Measurements from ENCODE around the gene HGFAC.
"Not testable (repeated sequence)": the region's sequence is repeated elsewhere in the genome, so short reads cannot be mapped to it uniquely, and the experiment has no call there.

Gene HGFAC

DNA sequence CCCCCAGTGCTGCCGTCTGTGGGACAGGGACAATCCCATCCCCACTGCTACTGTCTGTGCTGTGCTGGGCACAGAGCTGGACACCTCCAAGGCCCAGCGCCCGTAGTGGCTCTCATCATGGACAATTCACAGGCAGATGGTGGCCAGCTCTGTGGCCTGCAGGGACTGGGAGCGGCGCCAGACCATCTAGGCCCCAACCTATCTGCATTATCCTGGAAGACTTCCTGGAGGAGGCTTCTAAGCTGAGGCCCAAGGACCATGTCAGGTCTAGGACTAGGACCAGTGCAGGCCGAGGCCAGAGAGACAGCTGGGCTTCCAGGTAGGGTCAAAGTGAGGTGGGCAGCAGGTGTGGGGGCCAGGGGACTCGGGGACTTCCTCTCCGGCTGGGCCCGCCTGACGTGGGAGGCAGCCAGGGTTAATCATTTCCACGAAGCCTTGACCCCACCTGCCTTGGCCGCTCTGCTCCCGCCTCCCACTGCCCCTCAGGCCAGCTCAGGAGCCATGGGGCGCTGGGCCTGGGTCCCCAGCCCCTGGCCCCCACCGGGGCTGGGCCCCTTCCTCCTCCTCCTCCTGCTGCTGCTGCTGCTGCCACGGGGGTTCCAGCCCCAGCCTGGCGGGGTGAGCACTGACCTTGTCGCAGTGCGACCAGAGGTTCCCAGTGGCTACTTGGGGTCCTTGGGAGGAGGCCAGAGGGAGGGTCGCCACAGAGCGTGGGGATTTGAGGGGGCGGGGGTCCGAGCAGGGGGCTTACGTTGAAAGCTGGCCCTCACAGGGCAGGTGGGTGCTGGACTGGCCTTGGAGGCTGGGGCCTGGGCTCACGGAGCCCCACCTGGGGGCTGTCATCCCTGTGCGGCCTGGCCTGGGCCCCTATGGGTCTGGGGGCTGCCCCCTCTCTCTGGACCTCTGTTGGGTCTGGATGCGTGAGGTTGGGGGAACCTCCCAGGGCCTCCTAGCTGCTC, at the start of gene HGFAC:
HGFAC (plus strand) TSS at position 468 of the 959 bp plus-strand sequence; CDS start at position 502, 34 bp downstream.
- DNase-seq: no peak

- no peak for DNase-seq
Measured at GRCh38 chr4:3392321-3392720, 49.4 kb upstream of the HGFAC start.

DNA sequence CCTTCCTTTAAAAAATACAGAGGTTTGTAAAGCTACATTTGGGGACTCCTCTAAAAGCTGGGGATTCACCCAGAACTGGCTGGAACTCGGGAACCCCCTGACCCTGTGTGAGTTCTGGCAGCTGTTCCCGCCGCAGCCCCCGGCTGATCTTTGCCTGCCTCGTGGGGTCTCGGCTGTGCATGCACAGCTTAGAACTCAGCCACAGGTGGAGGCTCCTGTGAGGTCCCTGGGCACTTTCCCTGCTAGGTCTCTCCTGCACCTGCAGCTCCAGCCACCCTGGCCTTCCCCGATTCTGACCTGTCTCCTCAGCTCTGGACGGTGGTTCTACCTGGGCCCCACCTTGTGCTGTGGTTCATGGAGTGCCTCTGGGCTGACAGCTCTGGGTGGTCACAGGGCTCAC, 48.6 kb upstream of the HGFAC start:
- DNase-seq: no peak

DNA sequence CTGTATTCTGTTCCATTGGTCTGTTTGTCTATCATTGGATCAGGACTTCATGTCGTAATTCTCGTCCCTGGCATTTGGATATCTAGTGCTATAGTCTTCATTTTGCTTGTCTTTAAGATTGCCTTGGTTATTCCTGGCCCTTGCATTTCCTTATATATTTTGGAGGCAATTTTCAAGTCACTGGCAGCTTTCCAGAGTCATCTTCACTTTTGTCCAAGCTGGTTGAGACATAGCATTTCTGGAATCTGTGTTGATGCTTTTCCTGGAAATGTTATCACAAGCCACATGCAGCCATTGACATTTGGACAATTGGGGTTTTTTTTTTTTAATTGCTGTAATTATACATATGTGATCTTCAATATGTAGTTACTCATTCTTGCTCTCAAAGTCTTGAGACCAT, 45.2 kb upstream of the HGFAC start:
- DNase-seq: no peak

DNA sequence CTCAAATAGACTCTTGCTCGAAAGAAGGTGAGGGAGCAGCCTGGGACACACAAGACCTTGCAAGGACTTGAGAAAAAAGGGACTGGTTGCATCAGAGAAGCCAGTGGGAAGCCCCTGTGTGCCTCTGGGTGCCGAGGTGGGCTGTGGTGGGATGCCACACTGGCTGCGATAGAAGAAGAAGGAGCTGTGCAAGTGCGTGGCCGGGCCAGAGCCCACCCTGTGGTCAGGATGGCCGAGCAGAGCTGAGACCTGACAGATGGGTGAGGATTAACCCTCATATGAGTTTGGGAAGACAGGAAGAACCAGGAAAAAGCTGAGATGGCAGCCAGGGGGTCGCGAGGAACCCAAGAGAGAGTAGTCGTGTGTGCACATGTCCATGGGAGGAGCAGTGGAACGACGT, 44.6 kb upstream of the HGFAC start:
- DNase-seq: no peak

DNA sequence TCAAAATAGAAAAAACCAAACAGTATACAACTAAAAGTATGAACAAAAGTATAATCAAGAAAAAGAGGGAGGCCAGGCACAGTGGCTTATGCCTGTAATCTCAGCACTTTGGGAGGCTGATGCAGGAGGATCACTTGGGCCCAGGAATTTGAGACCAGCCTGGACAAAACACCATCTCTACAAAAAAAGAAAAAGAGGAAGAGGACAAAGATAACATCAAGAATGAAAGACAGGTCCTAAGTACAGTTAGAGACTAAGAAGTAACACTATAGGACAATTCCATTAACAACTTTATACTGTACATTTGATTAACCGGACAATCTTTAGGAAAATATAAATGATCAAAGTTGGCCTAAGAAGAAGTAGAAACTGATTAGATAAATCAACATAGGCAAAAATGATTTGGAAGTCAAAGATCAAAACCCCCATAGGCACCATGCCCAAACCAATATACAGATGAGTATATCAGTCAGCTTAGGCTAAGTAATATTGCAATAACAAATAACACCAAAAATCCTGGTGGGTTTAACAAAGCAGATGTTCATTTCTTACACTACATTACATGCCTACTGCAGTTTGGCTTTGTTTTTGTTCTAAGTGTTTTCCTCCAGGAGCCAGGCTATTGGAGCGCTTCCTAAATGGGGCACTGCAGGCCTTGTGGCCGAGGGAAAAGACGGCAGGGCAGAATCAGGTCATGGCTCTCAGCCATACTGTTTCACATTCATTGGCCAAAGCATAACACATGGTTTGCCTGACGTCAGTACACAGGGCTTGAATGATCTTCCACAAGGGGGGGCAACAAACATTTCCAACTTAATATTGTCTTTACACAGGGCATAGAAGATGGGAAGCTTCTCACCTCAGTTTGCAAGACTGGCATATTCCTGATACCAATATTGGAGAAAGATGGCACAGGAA, 42.2 kb upstream of the HGFAC start:
- DNase-seq: no peak

DNA sequence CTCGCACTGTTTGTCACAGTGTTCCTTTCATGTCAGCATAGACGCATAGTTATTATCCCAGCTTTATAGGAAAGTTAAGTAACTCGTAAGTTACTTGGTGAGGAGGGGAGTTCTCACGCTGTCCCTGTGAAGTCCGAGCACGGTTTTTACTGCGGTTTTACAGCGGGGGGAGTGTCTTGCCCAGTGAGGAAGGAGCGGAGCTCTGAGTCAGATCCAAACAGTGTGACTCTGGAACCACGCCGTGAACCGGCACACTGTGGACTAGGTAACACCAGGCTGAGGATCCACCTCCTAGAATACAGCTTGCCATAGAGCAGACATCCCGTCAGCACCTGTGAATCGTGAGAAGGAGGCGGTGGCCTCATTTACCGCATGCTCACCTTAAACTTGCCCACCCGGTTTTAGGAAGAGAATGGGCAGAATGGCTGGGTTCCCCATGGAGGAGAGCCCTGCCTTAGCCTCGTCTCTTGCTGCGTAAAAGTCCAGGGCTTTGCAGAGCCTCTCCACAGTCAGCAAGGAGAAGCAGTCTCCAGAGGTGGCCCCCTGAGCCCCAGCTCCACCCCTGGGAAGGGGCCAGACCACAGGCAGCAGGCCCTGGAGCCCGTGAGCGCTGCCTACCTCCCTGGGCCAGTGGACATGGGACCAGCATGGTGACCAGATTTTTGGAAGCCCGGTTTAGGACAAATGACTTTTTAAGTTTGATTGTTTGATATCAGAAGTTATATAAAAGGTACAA, 40.2 kb upstream of the HGFAC start:
- DNase-seq: no peak

DNA sequence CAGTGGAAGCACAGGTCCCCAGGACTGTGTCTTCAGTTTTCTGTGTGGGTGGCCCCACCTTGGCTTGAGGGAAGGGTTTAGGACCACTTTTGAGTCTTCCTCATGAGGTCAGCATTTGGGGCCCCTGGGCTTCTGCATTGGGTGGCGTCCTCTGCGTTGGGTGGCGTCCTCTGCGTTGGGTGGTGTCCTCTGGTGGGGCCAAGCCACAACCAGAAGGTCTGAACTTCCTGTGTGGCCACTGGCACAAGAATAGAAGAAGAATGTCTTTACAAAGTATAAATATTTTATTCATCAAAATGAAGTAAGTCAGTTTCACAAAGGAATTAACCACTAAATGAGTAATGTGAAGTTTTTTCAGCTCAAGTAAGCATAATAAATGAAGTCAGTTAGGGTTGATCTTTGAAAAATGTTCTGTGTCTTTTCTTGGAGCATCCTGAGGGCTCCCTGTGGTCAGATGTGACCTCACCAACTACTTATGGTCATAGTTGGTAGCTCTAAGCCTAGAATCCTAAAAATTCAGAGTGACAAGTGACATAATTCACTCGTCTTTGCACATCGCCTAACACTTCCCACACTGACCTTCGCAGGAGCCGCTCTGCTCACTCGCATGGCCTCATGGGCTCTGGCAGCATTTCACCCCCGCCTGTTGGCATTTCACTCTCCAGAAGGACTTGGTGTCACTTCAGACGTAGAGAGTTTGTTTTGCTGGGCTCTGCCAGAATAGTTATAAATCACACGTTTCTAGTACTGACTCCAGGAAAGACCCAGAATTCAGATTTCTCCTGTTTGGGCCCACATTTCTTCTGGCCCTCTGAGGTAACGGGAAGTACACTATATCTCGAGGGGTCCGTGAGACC, 39.0 kb upstream of the HGFAC start:
- no peak for DNase-seq

GRCh38 chr4:3403348-3403906, 38.3 kb upstream of the HGFAC start:
- no peak for DNase-seq

DNA sequence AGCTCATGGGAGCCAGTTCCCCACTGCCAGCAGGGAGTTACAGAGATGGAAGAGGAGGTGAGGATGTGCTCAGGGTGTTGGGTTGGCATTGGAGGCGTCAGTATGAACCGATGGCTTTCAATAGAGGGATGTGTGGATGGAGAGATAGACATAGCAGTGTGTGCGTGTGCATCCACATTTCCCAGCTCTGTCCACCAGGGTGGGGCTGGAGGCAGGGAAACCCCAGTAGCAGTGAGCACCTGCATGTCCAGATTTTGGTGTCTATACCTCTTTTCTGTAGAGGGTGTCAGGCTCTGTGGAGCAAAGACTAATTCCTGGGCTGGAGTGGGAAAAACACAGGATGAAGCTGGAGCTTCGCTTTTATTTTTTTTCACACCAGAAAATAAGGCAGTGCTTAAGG, 37.2 kb upstream of the HGFAC start:
- DNase-seq: no peak

- no peak for DNase-seq
Measured at GRCh38 chr4:3405176-3405575, 36.6 kb upstream of the HGFAC start.

- DNase-seq: no peak
Measured at GRCh38 chr4:3406021-3406420, 35.7 kb upstream of the HGFAC start.

DNA sequence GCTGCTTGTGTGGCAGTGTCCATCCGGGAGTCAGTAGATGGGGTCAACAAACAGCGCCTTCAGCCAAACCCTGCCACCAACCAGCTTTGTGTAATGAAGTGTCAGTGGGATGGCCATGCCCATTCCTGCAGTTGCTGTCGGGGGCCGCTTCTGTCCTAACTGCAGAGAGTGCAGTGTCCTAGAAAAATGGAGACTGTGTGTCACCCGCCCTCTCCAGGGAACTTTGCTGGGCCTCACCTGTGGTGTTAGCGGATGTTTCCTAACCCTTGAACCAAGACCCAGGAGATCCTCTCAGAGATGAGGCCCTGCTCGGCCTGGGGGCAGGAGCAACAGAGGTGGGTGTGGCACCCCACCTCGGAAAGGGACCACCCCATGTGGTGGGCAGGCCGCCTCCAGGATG, 35.3 kb upstream of the HGFAC start:
- DNase-seq: no peak

GRCh38 chr4:3407171-3407771, 34.5 kb upstream of the HGFAC start:
- DNase-seq: no peak

DNA sequence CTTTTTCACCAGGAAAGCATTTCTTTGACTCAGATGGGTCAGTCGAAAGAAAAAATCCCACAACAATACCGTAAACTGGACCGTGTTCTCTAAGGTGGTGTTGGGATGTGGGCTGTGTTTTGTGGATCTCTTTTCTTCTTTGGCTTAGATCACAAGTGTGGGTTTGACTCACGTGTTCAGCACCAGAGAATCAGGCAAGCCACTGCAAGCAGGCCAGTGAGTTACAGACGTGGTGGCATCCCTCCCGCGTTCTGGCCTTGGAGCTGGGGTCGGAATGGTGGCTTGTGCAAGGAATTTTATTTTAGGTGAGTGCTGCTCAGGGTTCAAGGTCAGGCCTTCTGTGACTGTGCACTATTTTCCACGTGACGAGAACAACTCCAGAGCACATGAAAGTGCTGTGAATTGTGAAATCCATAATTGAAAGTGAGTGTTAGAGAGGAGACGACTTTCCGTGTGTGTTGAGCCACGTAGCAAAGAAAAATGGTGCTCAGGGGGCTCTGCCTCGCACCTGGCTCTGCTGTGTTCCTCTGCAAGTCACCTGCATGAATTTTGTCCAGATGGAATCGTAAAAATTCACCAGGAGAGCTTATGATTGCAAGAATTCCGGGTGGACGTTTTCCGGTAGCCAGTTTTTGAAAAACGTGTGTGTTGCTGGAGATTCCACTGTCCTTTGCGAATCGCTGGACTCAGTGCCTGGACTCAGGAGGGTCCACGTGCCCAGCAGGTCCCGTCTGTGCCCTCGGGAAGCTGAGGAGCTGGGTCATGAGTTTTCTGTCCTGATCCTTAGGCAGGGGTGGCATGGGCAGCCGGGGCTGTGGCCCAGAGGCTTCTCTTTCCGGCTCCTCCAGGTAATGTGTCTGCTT, 33.6 kb upstream of the HGFAC start:
- DNase-seq: no peak

DNA sequence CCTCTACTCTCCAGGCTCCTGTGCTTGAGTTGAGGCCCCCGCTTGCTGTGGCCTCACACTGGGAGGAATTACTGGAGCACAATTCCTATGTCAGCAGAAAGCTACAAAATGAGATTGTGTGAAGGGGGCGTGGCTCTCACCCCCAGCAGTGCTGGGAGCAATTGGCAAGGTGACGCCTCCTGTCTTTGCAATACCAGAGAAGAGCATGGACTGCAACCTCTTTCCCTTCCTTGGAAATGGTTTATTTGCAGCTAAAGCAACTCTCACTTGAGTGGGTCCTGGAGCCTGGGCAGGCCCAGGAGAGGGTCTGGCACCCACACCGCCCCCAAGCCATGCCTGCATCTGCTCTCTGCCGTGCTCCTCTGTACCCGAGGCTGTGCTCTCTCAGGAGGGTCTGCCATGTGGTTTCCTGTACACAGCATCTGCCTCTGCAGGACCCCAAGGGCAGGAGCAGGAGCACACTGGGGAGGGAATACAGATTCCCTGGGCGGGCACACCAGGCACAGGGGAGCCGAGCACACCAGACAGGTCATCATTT, 32.9 kb upstream of the HGFAC start:
- no peak for DNase-seq

DNA sequence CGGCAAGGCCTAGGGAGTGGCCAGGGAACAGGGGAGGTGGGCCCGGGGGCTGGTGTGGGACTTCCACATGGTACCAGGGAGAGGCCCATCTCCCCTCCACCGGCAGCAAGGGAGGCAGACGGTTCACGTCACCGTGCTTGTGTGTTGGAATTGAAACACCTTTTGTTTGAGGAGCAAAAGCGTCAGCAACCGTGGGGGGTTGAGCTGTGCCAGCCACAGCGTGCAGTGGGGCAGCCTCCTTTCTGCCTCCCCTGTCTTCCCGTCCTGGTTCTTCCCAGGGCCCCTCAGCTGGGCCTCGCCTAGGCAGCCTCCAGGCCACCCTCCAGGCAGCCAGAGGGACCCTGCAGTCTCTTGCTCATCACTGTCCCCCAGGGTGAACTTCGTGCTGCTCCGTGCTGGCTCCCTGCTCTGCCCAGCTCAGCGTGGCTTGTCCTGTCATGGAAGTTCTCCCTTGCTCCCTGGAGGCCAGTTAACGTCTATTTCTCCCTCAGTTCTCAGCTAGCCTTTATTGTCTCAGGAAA, 32.1 kb upstream of the HGFAC start:
- DNase-seq: no peak

GRCh38 chr4:3410401-3411135, 31.2 kb upstream of the HGFAC start:
- no peak for DNase-seq

DNA sequence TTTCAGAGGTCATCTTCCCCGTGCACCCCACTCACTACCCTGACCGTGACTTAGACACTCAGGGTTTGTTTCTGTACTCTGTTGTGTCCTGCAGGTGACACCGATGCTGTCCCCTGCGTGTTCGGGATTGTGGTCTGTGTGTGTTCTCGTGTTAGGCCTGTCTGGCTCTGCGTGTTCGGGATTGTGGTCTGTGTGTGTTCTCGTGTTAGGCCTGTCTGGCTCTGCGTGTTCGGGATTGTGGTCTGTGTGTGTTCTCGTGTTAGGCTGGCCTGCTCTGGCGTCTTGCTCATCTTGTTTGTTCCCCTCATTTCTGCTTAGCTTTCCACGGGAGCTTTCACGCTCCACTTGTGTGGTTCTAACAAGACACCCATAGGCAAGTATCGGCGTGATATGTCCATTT, 30.6 kb upstream of the HGFAC start:
- not testable (repeated sequence) for DNase-seq

All from NCI-H2227 treated with DMSO at 0.1 percent for 48 hours (cell line).